ENCODE data around the gene DHX16. TPM values are rescaled to one million over a fixed set of nuclear protein-coding genes. Genes with fewer than 3 reads are reported as not detected.
A peak's percentile ranks its signal among the peaks of the same experiment; 100 is the strongest.
"Not testable (repeated sequence)": the region's sequence is repeated elsewhere in the genome, so short reads cannot be mapped to it uniquely, and the experiment has no call there.

DHX16 gene
- polyA plus RNA-seq, 1 experiment: 27.6 TPM

- Histone ChIP-seq H3K27ac (ENCODE audit: low read depth, low read length) (peak within 1 kb of the TSS; percentile 94), H3K27me3 (ENCODE audit: control insufficient read depth, insufficient read depth, low read length) (no peaks in the 10 kb centered on the region), H3K4me3 (ENCODE audit: low read depth, low read length) (peak within 1 kb of the TSS; percentile 85), H3K9me3 (ENCODE audit: control insufficient read depth, insufficient read depth, low read length) (no peaks in the 10 kb centered on the region)
- TF ChIP-seq CTCF (IDR thresholded peaks at IDR 0.05; ENCODE audit: low read depth, low read length): no peak
- CTCF ChIA-PET: interaction anchor here (0.6 to 5.0 kb wide), 4 partner anchors 40 to 164 kb away, joined by 3 to 105 read pairs (median 4); partner anchors contain the start of gene DHX16
- POLR2A ChIA-PET: interaction anchor here (0.7 to 4.9 kb wide), 6 partner anchors 13 to 41 kb away, joined by 3 to 43 read pairs (median 4); partner anchors contain the start of genes IER3 and NRM
- DNase-seq (ENCODE audit: low read depth, low spot score): peak; percentile 94
Observed at GRCh38 chr6:30719791-30720737, 47.3 kb upstream of the DHX16 start, which contains the start of gene TUBB. TSS of gene TUBB (plus strand) at chr6:30720352. CDS start at chr6:30720507, 155 bp downstream.

- Histone ChIP-seq H3K27me3 (ENCODE audit: control insufficient read depth, insufficient read depth, low read length) (no peaks in the 10 kb centered on the region), H3K4me3 (ENCODE audit: low read depth, low read length) (peak overlapping the region; percentile 71), H3K27ac (ENCODE audit: low read depth, low read length) (peak overlapping the region; percentile 81), H3K9me3 (ENCODE audit: control insufficient read depth, insufficient read depth, low read length) (no peaks in the 10 kb centered on the region)
- POLR2A ChIA-PET: interaction anchor here (0.7 to 4.9 kb wide), 4 partner anchors 23 to 40 kb away, joined by 3 to 43 read pairs (median 4); partner anchors contain the start of gene NRM
- CTCF ChIA-PET: interaction anchor here (1.2 to 2.7 kb wide), 2 partner anchors 41 to 47 kb away, joined by 5 to 9 read pairs; partner anchors contain the start of gene DHX16
- TF ChIP-seq CTCF (IDR thresholded peaks at IDR 0.05; ENCODE audit: low read depth, low read length): no peak
- DNase-seq (ENCODE audit: low read depth, low spot score): no peak
Observed at GRCh38 chr6:30719356-30719755, 46.5 kb upstream of the DHX16 start.

GRCh38 chr6:30717845-30718720 is 45.3 kb upstream of the DHX16 start:
- not testable (repeated sequence) for DNase-seq (ENCODE audit: low read depth, low spot score); H3K9me3 ChIP-seq (ENCODE audit: control insufficient read depth, insufficient read depth, low read length); H3K27me3 ChIP-seq (ENCODE audit: control insufficient read depth, insufficient read depth, low read length)
- ChIA-PET CTCF (interaction anchor here (0.9 to 2.7 kb wide), 4 partner anchors 30 to 362 kb away, joined by 3 to 9 read pairs (median 4); partner anchors contain the start of gene DHX16), POLR2A (interaction anchor here (0.9 to 1.9 kb wide), 8 partner anchors 12 to 103 kb away, joined by 3 to 22 read pairs (median 5); partner anchors contain the start of gene NRM)
- Histone ChIP-seq H3K4me3 (ENCODE audit: low read depth, low read length) (peak overlapping the region; percentile 52), H3K27ac (ENCODE audit: low read depth, low read length) (peak overlapping the region; percentile 95)

GRCh38 chr6:30717129-30717844 is 44.5 kb upstream of the DHX16 start, which contains the start of gene MDC1:
TSS of gene MDC1 (minus strand) at chr6:30717281. CDS start at chr6:30715175, 2,106 bp downstream.
- TF ChIP-seq CTCF (IDR thresholded peaks at IDR 0.05; ENCODE audit: low read depth, low read length): peak; percentile 35
- H3K9me3 ChIP-seq (ENCODE audit: control insufficient read depth, insufficient read depth, low read length): no peaks in the 10 kb centered on the region
- DNase-seq (ENCODE audit: low read depth, low spot score): peak; percentile 100
- CTCF ChIA-PET: interaction anchor here (0.5 to 2.7 kb wide), 4 partner anchors 30 to 397 kb away, joined by 3 to 9 read pairs (median 3); partner anchors contain the start of gene PSORS1C1
- no peaks in the 10 kb centered on the region for H3K27me3 ChIP-seq (ENCODE audit: control insufficient read depth, insufficient read depth, low read length)
- peak within 1 kb of the TSS; percentile 95 for H3K27ac ChIP-seq (ENCODE audit: low read depth, low read length)
- peak within 1 kb of the TSS; percentile 85 for H3K4me3 ChIP-seq (ENCODE audit: low read depth, low read length)
- POLR2A ChIA-PET: interaction anchor here (0.8 to 1.9 kb wide), 11 partner anchors 11 to 104 kb away, joined by 3 to 22 read pairs (median 4); partner anchors contain the start of gene NRM

All from AG04450 (cell line).